GDM1 (cell line): Measurements from ENCODE around the gene TRABD2A.

ENCODE experiments used
- DNase-seq: peaks from one replicate; lab custom pipeline; 2025; lab: John Stamatoyannopoulos, UW

TRABD2A gene

GRCh38 chr2:84816426-84817026 is 64.4 kb downstream of the TRABD2A start:
- no peak for DNase-seq

- no peak for DNase-seq
Measured at GRCh38 chr2:84815146-84815545, 65.7 kb downstream of the TRABD2A start.

GRCh38 chr2:84811839-84812431 is 68.9 kb downstream of the TRABD2A start:
- no peak for DNase-seq

- no peak for DNase-seq
Measured at GRCh38 chr2:84808279-84808678, 72.6 kb downstream of the TRABD2A start.

- DNase-seq: no peak
Measured at GRCh38 chr2:84807063-84807485, 73.8 kb downstream of the TRABD2A start.

- DNase-seq: no peak
Measured at GRCh38 chr2:84805250-84805958, 75.5 kb downstream of the TRABD2A start.

- DNase-seq: no peak
Measured at GRCh38 chr2:84801811-84802210, 79.1 kb downstream of the TRABD2A start.

- no peak for DNase-seq
Measured at GRCh38 chr2:84800194-84800805, 80.6 kb downstream of the TRABD2A start.

GRCh38 chr2:84799772-84800171 is 81.1 kb downstream of the TRABD2A start:
- no peak for DNase-seq

- DNase-seq: no peak
Measured at GRCh38 chr2:84797271-84797670, 83.6 kb downstream of the TRABD2A start.

GRCh38 chr2:84796798-84797197 is 84.1 kb downstream of the TRABD2A start:
- no peak for DNase-seq

- no peak for DNase-seq
Measured at GRCh38 chr2:84793641-84794040, 87.2 kb downstream of the TRABD2A start.

- no peak for DNase-seq
Measured at GRCh38 chr2:84792856-84793522, 87.9 kb downstream of the TRABD2A start.

GRCh38 chr2:84788498-84788897 is 92.4 kb downstream of the TRABD2A start:
- no peak for DNase-seq

- no peak for DNase-seq
Measured at GRCh38 chr2:84788027-84788426, 92.9 kb downstream of the TRABD2A start.

GRCh38 chr2:84786601-84787000 is 94.3 kb downstream of the TRABD2A start:
- DNase-seq: no peak

- no peak for DNase-seq
Measured at GRCh38 chr2:84785950-84786349, 94.9 kb downstream of the TRABD2A start.

GRCh38 chr2:84782717-84783442 is 98.0 kb downstream of the TRABD2A start:
- DNase-seq: no peak

GRCh38 chr2:84781942-84782716 is 98.8 kb downstream of the TRABD2A start:
- DNase-seq: no peak

GRCh38 chr2:84779781-84780180 is 101.1 kb downstream of the TRABD2A start:
- no peak for DNase-seq
